B cell (primary cell): ENCODE data around the gene MOSPD2. TPM values are rescaled to one million over a fixed set of nuclear protein-coding genes. Genes with fewer than 3 reads are reported as not detected.

Experiments
- ATAC-seq: fragments of 200-7000 bp; cut with Tn5 transposase; one replicate; pipeline ENCODE4 v1.10.0; 2021; ENCODE audit warnings: low read depth, mild to moderate bottlenecking, moderate number of reproducible peaks, moderate library complexity
- CTCF ChIA-PET: fragments of 350-600 bp; sonication (Branson Sonifier 250); formaldehyde crosslinking; loops from one replicate; lab custom pipeline; 2021; ENCODE audit warnings: antibody characterized with exemption, inconsistent platforms; lab: Charles Lee
- POLR2A ChIA-PET: fragments of 350-600 bp; sonication (Branson Sonifier 250); formaldehyde crosslinking; loops from one replicate; lab custom pipeline; 2021; ENCODE audit warnings: antibody characterized with exemption; lab: Charles Lee
- DNase-seq: peaks from one replicate; pipeline ENCODE4 v3.0.0; 2013
- H2AFZ ChIP-seq: 2 replicates; pipeline ENCODE4 v1.6.1; 2012; ENCODE audit warnings: mild to moderate bottlenecking, low read depth, low read length; ENCODE audit not compliant: insufficient read depth, poor library complexity, severe bottlenecking
- H3K27ac ChIP-seq, 2 donors: 1 replicate in 1 of 2; 2 replicates in 1 of 2; pipeline ENCODE4 v1.5.1; 2012 to 2013; ENCODE audit warnings: low read length in 2 of 2, mild to moderate bottlenecking in 2 of 2, moderate library complexity in 1 of 2
- H3K27me3 ChIP-seq, 4 experiments: fragments of 200-600 bp in 1 of 4; sonication (generic) in 1 of 4; replicated peaks in 1 of 4; 1 replicate in 2 of 4; 2 replicates in 2 of 4; pipeline versions ENCODE4 v1.6.1 to v1.7.0; 2013 to 2016; ENCODE audit warnings: low read length in 3 of 4, mild to moderate bottlenecking in 2 of 4, mixed read lengths in 1 of 4, moderate library complexity in 1 of 4; ENCODE audit not compliant: insufficient read depth in 4 of 4, control insufficient read depth in 3 of 4; ENCODE audit errors: control extremely low read depth in 1 of 4
- H3K36me3 ChIP-seq, 2 experiments: replicated peaks in 1 of 2; 1 replicate in 1 of 2; 2 replicates in 1 of 2; pipeline versions ENCODE4 v1.6.1 to v1.7.1; 2013; ENCODE audit warnings: low read length in 1 of 2; ENCODE audit not compliant: insufficient read depth in 2 of 2, control insufficient read depth in 1 of 2; ENCODE audit errors: control extremely low read depth in 1 of 2, extremely low read depth in 1 of 2
- H3K4me1 ChIP-seq, 2 donors: fragments of 200-600 bp in 1 of 2; sonication (generic) in 1 of 2; 1 replicate in 1 of 2; 2 replicates in 1 of 2; pipeline versions ENCODE4 v1.5.1 to v1.6.1; 2013 to 2017; ENCODE audit warnings: low read length in 2 of 2; ENCODE audit not compliant: control insufficient read depth in 2 of 2, insufficient read depth in 2 of 2
- H3K4me2 ChIP-seq: replicated peaks from 2 replicates; pipeline ENCODE3; 2012; ENCODE audit warnings: mild to moderate bottlenecking, low read depth, low read length; ENCODE audit not compliant: poor library complexity, severe bottlenecking
- H3K4me3 ChIP-seq, 5 experiments: fragments of 200-600 bp in 1 of 5; sonication (generic) in 1 of 5; 1 replicate in 3 of 5; 2 replicates in 2 of 5; pipeline versions ENCODE4 v1.5.1 to v1.7.0; 2011 to 2016; ENCODE audit warnings: low read length in 4 of 5, mild to moderate bottlenecking in 4 of 5, low read depth in 2 of 5, control low read depth in 1 of 5, moderate library complexity in 1 of 5; ENCODE audit not compliant: insufficient read depth in 1 of 5; ENCODE audit errors: control extremely low read depth in 1 of 5, extremely low read depth in 1 of 5
- H3K79me2 ChIP-seq: fragments of 200-600 bp; sonication (generic); one replicate; pipeline ENCODE4 v1.6.0; 2016; ENCODE audit warnings: low read length; ENCODE audit not compliant: control insufficient read depth, insufficient read depth
- H3K9ac ChIP-seq: fragments of 200-600 bp; sonication (generic); 2 replicates; pipeline ENCODE4 v1.6.1; 2017; ENCODE audit warnings: mild to moderate bottlenecking, low read length, moderate library complexity
- H3K9me3 ChIP-seq, 3 donors: one replicate each; pipeline versions ENCODE4 v1.6.1 to v1.7.1; 2013; ENCODE audit warnings: low read length in 2 of 3; ENCODE audit not compliant: control insufficient read depth in 2 of 3, insufficient read depth in 1 of 3; ENCODE audit errors: control extremely low read depth in 1 of 3
- H4K20me1 ChIP-seq: 2 replicates; pipeline ENCODE4 v1.6.0; 2012; ENCODE audit warnings: mild to moderate bottlenecking, low read length; ENCODE audit not compliant: insufficient read depth, control insufficient read depth, poor library complexity, severe bottlenecking
- H3K27ac Mint-ChIP-seq: one replicate; pipeline ENCODE4 v1.8.0; 2021; ENCODE audit warnings: mixed read lengths
- H3K27me3 Mint-ChIP-seq: one replicate; pipeline ENCODE4 v1.8.0; 2021; ENCODE audit warnings: mixed read lengths
- H3K4me1 Mint-ChIP-seq: one replicate; pipeline ENCODE4 v1.8.0; 2021; ENCODE audit warnings: mixed read lengths
- H3K4me3 Mint-ChIP-seq: one replicate; pipeline ENCODE4 v1.8.0; 2021; ENCODE audit warnings: mixed read lengths
- H3K9me3 Mint-ChIP-seq: one replicate; pipeline ENCODE4 v1.8.0; 2022; ENCODE audit warnings: mixed read lengths; ENCODE audit not compliant: insufficient read depth
- CTCF ChIP-seq: fragments of 200-600 bp; IDR thresholded peaks from one replicate; pipeline ENCODE4 v1.8.0; 2022; ENCODE audit warnings: antibody characterized with exemption, mild to moderate bottlenecking
- EZH2 ChIP-seq: IDR thresholded peaks from 2 replicates; pipeline ENCODE4 v1.6.1; 2012; ENCODE audit warnings: borderline replicate concordance, low read depth, mild to moderate bottlenecking, moderate library complexity, low read length; ENCODE audit not compliant: insufficient read depth, poor library complexity, severe bottlenecking
- WGBS: methylation state at CpG from one replicate; pipeline ENCODE4 v1.1.5; 2013; ENCODE audit warnings: missing lambda C conversion rate; ENCODE audit not compliant: insufficient coverage; 5-methylcytosine and 5-hydroxymethylcytosine counted together
- intact Hi-C: fragments of 100-400 bp; cut with micrococcal nuclease; formaldehyde crosslinking; loops from one replicate; pipeline ENCODE4 v1.10.0; 2022
- polyA plus RNA-seq: library from polyadenylated mRNA; depleted of rRNA; stranded (reverse); fragments of >200 nt; gene quantifications from 2 replicates; pipeline ENCODE4 v1.2.3, GENCODE V29; 2012
- total RNA-seq, 2 donors: library from RNA; stranded (reverse); fragments of 120-200 nt in 1 of 2; gene quantifications; 1 replicate in 1 of 2; 2 replicates in 1 of 2; pipeline versions ENCODE4 v1.2.3 to v1.2.4, GENCODE V29; 2013 to 2022

Gene MOSPD2
- total and polyA plus RNA-seq, 2 donors (not counting 1 experiment from before 2014, with no cell fraction given): 5.2 to 23.1 TPM

GRCh38 chrX:14926471-14926870, 53.2 kb downstream of the MOSPD2 start:
- Histone ChIP-seq H3K9ac (no peak overlapping the region), H3K4me2 (no peak overlapping the region), H4K20me1 (no peaks in the 10 kb centered on the region), H3K79me2 (no peaks in the 10 kb centered on the region), H3K4me3 (no peak overlapping the region), H3K36me3 (no peaks in the 10 kb centered on the region), H3K4me1 (no peaks in the 10 kb centered on the region), H2AFZ (no peak overlapping the region), H3K27ac (no peak overlapping the region), H3K27me3 (no peaks in the 10 kb centered on the region), H3K9me3 (no peaks in the 10 kb centered on the region)
- no peaks in the 10 kb centered on the region for H3K27me3 Mint-ChIP-seq
- TF ChIP-seq EZH2 (no peak), CTCF (no peak)
- ChIA-PET CTCF (no interaction called here), POLR2A (no interaction called here)
- H3K4me1 Mint-ChIP-seq: no peaks in the 10 kb centered on the region
- no peak overlapping the region for H3K27ac Mint-ChIP-seq
- no peak for ATAC-seq
- intact Hi-C loops: no loop called here
- DNase-seq: no peak
- no peak overlapping the region for H3K4me3 Mint-ChIP-seq
- H3K9me3 Mint-ChIP-seq: no peaks in the 10 kb centered on the region
- WGBS: no CpG with 5 or more reads among the region's 1 CpG

DNA sequence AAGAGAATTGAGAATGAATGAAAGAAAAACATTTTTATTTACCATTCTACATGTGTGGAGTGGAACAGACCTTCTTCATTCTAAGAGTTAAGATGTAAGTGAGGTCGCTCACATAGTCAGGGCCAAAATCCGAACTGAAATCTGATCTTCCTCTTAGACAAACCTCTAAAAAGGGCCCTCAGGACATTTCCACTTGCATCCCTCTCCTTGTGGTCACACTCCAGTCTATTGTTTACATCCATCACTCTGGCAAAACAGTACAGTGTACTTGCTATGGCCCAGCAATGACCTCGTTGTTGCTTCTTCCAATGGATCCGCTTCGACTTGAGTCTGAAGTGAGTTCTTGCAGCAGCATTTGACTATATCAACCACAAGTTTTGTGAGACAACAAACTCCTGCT, 54.2 kb downstream of the MOSPD2 start:
- WGBS: 94% methylated on average over 3 of the region's 5 CpGs
- no peak overlapping the region for H3K4me2 ChIP-seq
- no peaks in the 10 kb centered on the region for H3K79me2 ChIP-seq
- H3K9ac ChIP-seq: no peak overlapping the region
- no peaks in the 10 kb centered on the region for H3K4me1 ChIP-seq
- Mint-ChIP-seq H3K27ac (no peak overlapping the region), H3K9me3 (no peaks in the 10 kb centered on the region), H3K4me1 (no peaks in the 10 kb centered on the region), H3K27me3 (no peaks in the 10 kb centered on the region), H3K4me3 (no peak overlapping the region)
- H3K27ac ChIP-seq: no peak overlapping the region
- DNase-seq (no peak), ATAC-seq (no peak)
- no peaks in the 10 kb centered on the region for H4K20me1 ChIP-seq
- CTCF ChIA-PET: no interaction called here
- TF ChIP-seq CTCF (no peak), EZH2 (no peak)
- no peak overlapping the region for H3K4me3 ChIP-seq
- no peaks in the 10 kb centered on the region for H3K9me3 ChIP-seq
- POLR2A ChIA-PET: no interaction called here
- H3K36me3 ChIP-seq: no peaks in the 10 kb centered on the region
- no peaks in the 10 kb centered on the region for H3K27me3 ChIP-seq
- intact Hi-C loops: no loop called here
- H2AFZ ChIP-seq: no peak overlapping the region
